ENCODE data around the gene KCNN3. TPM values are rescaled to one million over a fixed set of nuclear protein-coding genes. Genes with fewer than 3 reads are reported as not detected.

KCNN3 gene
- total RNA-seq, 1 donor = 0.09 TPM

DNA sequence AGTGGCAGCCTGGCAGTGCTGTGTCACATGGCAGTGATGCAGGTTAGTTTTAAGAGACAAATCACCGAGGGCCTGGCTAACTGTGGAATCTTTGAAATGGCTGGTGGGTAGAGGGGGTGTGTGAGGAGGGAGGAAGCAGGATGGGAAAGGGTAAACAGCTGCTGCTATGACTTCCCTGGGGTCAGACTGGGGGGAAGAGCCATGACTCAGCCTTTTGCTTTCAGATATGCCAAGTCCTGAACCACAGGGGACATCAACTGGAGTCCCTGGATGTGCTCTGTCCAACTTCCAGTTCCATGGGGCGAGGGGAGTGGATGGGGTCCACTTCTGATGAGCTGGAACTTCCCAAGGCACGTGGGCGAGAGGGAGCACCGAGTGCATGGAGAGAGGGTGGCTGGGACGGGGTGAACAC, 141.0 kb downstream of the KCNN3 start:
- DNase-seq (ENCODE audit: low read depth) = peak; percentile 64
- TF ChIP-seq, protein P1, sequence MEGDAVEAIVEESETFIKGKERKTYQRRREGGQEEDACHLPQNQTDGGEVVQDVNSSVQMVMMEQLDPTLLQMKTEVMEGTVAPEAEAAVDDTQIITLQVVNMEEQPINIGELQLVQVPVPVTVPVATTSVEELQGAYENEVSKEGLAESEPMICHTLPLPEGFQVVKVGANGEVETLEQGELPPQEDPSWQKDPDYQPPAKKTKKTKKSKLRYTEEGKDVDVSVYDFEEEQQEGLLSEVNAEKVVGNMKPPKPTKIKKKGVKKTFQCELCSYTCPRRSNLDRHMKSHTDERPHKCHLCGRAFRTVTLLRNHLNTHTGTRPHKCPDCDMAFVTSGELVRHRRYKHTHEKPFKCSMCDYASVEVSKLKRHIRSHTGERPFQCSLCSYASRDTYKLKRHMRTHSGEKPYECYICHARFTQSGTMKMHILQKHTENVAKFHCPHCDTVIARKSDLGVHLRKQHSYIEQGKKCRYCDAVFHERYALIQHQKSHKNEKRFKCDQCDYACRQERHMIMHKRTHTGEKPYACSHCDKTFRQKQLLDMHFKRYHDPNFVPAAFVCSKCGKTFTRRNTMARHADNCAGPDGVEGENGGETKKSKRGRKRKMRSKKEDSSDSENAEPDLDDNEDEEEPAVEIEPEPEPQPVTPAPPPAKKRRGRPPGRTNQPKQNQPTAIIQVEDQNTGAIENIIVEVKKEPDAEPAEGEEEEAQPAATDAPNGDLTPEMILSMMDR (IDR thresholded peaks at IDR 0.05; ENCODE audit: insufficient read depth, low read length) = no peak
- H3K4me3 ChIP-seq (ENCODE audit: low read depth, low read length) = no peak overlapping the region

DNA sequence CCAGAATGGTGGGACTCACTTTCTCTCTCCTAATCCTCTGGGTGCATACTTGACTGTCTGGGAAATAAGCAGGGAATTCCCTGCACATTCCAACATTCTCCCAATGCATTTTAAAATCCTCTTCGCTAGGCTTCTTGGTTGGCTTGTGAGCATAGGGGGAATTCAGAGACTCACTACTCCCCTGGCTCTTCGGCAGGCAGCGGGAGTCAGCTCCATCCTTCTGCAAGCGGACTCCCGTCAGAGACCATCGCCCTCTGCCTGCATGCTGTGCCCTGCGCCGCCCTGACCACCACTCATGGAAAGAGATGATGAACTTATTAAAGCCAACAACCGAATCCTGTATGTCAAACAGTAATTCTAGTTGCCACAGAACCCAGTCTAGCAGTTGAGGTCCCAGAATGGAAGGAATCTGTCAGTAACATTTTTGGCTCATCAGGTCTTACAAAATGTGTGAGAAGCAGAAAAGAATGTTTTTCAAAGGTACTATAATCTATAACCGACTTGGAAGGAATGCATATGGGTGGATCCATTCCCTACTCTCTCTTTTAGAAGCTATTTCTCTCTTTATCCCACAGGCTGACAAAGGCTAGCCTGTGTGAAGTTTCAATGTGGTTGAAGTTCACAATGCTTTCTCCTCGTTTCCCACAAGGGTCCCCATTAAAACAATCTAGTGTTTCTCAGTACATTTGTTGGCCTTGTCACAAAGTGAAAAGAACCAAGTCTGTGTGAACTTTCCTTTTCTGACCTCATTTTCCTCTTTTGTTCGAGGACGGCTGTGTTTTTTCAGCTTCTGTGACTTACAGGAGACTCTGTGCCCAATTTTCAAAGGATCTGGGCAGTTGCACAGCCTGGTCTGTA, 143.0 kb downstream of the KCNN3 start:
- TF ChIP-seq, protein P1 (IDR thresholded peaks at IDR 0.05; ENCODE audit: insufficient read depth, low read length) = no peak

DNA sequence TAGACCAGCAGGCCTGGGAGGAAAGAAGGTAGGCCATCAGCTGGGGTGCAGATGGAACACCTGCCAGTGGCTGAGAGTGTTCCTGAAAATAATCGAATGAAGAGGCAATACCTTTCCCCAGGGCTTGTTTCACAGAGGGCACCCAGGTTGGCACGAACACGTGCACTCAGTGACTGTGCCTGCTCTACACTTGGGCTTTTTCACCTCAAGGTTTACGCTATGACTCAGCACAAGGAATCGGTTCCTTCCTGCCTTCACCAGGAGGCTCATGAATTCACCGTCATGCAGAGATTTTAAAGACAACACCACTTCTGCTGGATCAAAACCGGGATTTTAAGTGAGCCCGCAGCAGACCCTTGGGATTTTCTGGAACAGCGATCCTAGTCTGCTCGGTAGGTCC, 143.6 kb downstream of the KCNN3 start:
- TF ChIP-seq, protein P1 (IDR thresholded peaks at IDR 0.05; ENCODE audit: insufficient read depth, low read length) = no peak
- H3K4me3 ChIP-seq (ENCODE audit: low read depth, low read length) = no peak overlapping the region
- DNase-seq (ENCODE audit: low read depth) = no peak

More for the DNA sequence above, 143.0 kb downstream of the KCNN3 start:
- DNase-seq (ENCODE audit: low read depth) = peak; percentile 31
- H3K4me3 ChIP-seq (ENCODE audit: low read depth, low read length) = no peak overlapping the region

DNA sequence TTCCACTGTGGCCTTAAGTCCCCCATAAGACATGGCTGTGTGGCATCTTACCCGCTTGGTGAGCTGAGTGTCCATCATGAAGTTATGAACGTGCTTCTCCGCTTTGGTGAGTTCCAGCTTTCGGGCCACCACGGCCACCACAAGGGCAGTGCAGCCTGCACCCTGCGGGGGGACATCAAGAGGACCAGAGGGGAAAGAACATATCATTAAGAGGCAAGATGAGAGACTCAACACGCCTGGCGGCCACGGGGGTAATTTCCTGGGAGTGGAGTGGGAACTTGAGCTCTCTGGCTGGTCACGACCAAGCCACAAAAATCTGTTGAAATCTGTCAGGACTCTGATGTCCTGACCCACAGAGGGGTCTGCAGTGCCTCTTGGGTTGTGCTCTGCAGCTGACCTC, 144.2 kb downstream of the KCNN3 start:
- TF ChIP-seq, protein P1 (IDR thresholded peaks at IDR 0.05; ENCODE audit: insufficient read depth, low read length) = no peak
- no peak overlapping the region for H3K4me3 ChIP-seq (ENCODE audit: low read depth, low read length)
- no peak for DNase-seq (ENCODE audit: low read depth)

DNA sequence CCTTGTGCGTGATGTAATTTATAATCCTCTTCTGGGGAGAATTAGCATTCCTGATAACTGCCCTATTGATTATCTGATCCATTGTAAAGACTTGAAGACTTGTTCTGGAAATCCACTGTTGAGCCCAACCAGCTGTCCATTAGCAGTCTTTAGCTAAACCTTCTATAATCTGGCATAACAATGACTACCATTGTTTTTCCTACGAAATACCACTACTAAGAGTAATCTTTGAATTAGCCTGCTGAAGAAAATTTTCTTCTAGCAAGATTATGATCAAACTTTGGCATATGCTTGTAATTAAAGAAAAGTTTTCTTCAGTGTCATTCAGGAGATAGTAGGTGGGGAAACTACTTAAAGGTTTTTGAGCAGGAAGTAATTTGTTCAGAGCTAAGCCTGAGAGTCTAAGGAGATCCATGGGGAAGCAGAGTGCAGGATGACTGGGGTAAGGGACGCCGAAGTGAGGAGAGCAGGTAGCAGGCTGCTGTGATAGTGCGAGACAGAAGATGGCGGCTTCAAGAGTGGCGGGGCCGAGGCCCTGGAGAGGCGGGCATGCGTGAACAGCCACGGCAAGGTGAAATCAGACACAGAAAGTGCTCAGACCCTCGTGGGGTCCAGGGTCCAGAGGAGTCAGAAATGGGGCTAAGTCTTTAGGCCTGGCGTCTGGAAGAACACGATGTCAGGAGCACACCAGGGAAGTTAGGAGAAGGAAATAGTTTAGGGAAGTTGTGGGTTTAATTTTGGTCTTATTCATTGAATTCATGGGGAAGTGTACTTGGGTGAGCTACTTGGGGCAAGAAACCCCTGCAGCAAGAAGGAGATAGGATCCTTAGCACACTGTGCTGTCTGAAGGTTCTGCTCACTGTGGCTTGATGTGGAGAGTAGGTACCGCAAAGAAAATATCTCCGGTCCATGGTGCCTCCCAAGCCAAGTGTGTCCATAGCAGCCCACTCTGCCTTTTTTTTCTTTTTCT, 149.5 kb downstream of the KCNN3 start:
- TF ChIP-seq, protein P1 (IDR thresholded peaks at IDR 0.05; ENCODE audit: insufficient read depth, low read length) = no peak
- no peak overlapping the region for H3K4me3 ChIP-seq (ENCODE audit: low read depth, low read length)
- DNase-seq (ENCODE audit: low read depth) = no peak

DNA sequence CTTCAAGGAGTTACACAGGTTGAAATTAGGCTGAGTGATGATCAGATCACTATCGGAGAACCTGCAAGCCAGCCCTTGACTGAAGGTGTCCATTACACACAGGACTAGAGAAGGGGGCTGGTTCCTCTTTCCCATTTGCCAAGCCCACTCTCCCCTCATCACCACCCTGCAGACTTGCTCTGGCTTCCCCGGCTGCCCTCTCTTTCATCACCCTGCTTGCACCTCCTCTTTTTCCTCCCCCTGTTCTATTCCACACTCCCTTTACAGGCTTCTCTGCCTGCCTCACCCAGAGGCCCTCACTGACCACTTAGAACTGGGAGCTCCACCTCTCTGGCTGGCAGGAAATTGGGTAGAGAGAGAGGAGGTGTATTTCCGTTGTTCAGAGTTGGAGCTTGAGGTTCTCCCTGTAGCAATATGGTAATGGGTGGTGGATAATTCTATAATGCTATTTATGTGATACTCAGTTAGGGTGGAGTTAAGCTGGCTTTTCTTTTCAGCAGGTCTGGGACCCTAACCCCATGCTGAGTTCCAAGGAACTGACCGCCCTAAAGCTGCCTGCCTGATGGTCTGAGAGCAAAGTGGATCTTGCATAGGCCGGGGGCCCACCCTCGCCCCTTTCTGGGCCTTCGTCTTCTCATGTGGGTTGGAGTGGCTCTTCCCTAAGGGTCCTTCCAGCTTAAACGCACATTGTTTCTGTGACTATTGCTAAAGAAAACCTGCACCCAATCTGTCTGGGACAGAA, 150.3 kb downstream of the KCNN3 start:
- TF ChIP-seq, protein P1 (IDR thresholded peaks at IDR 0.05; ENCODE audit: insufficient read depth, low read length) = no peak
- DNase-seq (ENCODE audit: low read depth) = no peak
- no peak overlapping the region for H3K4me3 ChIP-seq (ENCODE audit: low read depth, low read length)
